ENCODE measurements around the gene LAMA5. TPM values are rescaled to one million over a fixed set of nuclear protein-coding genes. Genes with fewer than 3 reads are reported as not detected.

LAMA5 gene
- total RNA-seq, 4 donors from 2014 or later: 95.2 to 230 (median 139) TPM

DNA sequence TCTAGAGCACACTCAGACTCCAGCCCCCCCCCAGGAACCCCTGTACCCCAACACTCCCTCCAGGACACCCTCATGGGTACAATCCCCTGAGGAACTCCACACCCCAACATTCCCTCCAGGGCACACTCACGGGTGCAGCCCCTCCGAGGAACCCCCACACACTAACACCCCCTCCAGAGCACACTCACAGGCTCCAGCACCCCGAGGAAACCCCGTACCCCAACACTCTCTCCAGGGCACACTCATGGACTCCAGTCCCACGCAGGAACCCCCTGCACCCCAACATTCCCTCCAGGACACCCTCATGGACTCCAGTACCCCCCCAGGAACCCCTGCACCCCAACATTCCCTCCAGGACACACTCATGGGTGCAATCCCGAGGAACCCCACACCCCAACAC, 31.6 kb downstream of the LAMA5 start:
- Histone ChIP-seq H3K36me3 (peaks cover 0 to 88% (median 0%) of the 10 kb centered on the region in 3 donors), H3K27ac (no peak overlapping the region), H3K27me3 (no peaks in the 10 kb centered on the region), H3K4me1 (no peaks in the 10 kb centered on the region), H3K9me3 (no peaks in the 10 kb centered on the region), H3K4me3 (no peak overlapping the region)
- TF ChIP-seq POLR2A (IDR thresholded peaks at IDR 0.05) (no peak), EP300 (IDR thresholded peaks at IDR 0.05) (no peak)
- TF ChIP-seq, protein P1, sequence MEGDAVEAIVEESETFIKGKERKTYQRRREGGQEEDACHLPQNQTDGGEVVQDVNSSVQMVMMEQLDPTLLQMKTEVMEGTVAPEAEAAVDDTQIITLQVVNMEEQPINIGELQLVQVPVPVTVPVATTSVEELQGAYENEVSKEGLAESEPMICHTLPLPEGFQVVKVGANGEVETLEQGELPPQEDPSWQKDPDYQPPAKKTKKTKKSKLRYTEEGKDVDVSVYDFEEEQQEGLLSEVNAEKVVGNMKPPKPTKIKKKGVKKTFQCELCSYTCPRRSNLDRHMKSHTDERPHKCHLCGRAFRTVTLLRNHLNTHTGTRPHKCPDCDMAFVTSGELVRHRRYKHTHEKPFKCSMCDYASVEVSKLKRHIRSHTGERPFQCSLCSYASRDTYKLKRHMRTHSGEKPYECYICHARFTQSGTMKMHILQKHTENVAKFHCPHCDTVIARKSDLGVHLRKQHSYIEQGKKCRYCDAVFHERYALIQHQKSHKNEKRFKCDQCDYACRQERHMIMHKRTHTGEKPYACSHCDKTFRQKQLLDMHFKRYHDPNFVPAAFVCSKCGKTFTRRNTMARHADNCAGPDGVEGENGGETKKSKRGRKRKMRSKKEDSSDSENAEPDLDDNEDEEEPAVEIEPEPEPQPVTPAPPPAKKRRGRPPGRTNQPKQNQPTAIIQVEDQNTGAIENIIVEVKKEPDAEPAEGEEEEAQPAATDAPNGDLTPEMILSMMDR (IDR thresholded peaks at IDR 0.05): no peak
- WGBS, 2 donors: 87 to 90% methylated on average over 6 of the region's 6 CpGs
- no peak for DNase-seq (ENCODE audit: low spot score in 2 of 2)

DNA sequence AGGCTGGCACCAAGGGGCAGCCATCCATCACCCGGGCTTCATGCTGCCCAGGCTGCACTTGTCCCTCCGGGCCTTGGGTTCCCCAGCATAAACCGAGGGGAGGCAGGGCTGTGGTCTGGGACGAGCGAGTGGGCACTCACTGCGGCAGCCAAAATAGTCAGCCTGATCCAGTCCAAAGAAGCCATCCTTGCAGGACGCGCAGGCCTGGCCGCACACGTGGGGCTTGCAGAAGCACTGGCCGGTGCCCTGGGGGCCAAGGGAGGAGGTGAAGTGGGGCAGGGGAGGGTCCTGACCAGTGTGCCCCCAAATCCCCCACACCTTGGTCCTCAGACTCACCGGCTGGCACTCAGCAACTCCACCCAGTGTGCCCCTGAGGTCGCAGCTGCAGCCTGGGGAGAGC, 32.2 kb downstream of the LAMA5 start:
- TF ChIP-seq POLR2A (IDR thresholded peaks at IDR 0.05): no peak
- no peak for TF ChIP-seq EP300 (IDR thresholded peaks at IDR 0.05)
- TF ChIP-seq, protein P1 (IDR thresholded peaks at IDR 0.05): no peak
- no peak for DNase-seq (ENCODE audit: low spot score in 2 of 2)
- Histone ChIP-seq H3K4me1 (no peaks in the 10 kb centered on the region), H3K27ac (no peak overlapping the region), H3K36me3 (peaks cover 0 to 89% (median 0%) of the 10 kb centered on the region in 3 donors), H3K27me3 (no peaks in the 10 kb centered on the region), H3K4me3 (no peak overlapping the region), H3K9me3 (no peaks in the 10 kb centered on the region)
- 86 to 100% methylated on average over 1 to 13 of the region's 13 CpGs for WGBS, 2 donors

DNA sequence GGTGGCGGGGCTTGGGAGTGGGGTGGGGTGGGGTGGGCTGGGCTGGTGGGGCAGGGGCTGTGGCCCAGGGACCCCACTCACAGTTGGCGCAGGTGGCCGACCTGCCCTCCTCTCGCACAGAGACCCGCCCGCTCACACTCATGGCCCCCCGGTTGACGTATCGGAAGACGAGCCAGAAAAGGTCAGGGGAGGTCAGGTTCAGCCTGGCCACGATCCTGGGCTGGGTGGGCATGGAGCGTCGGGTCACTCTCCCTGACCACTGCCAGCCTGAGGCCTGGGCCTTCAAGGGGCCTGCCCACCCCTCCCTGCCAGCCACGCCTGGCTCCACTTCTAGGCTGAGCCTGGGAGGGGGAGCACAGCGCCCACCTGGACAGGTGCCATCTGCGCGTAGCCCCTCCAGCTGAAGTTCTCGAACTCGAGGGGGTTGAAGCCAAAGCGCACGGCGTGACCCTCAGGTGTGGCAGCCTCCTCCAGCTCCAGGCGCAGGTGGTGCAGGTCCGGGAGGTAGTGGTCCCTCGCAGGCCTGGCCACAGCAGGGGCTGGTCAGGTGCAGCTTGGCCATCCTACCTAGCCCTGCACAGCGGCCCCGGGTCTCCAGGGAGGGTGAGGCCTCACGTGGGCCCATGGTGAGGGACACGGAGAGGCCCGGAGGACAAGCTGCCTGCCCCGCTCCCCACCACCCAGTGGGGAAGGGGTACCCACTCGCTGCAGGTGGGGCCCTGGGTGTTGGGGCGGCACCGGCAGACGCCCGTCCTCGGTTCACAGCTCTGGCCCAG, 33.1 kb downstream of the LAMA5 start:
- H3K4me3 ChIP-seq: no peak overlapping the region
- no peak overlapping the region for H3K27ac ChIP-seq
- no peak for DNase-seq (ENCODE audit: low spot score in 2 of 2)
- WGBS, 2 donors: 63 to 78% methylated on average over 7 to 32 of the region's 37 CpGs
- no peaks in the 10 kb centered on the region for H3K27me3 ChIP-seq
- no peaks in the 10 kb centered on the region for H3K4me1 ChIP-seq
- TF ChIP-seq EP300 (IDR thresholded peaks at IDR 0.05) (no peak), POLR2A (IDR thresholded peaks at IDR 0.05) (no peak)
- TF ChIP-seq, protein P1 (IDR thresholded peaks at IDR 0.05): no peak
- H3K9me3 ChIP-seq: no peaks in the 10 kb centered on the region
- peaks cover 0 to 94% (median 0%) of the 10 kb centered on the region in 3 donors for H3K36me3 ChIP-seq

DNA sequence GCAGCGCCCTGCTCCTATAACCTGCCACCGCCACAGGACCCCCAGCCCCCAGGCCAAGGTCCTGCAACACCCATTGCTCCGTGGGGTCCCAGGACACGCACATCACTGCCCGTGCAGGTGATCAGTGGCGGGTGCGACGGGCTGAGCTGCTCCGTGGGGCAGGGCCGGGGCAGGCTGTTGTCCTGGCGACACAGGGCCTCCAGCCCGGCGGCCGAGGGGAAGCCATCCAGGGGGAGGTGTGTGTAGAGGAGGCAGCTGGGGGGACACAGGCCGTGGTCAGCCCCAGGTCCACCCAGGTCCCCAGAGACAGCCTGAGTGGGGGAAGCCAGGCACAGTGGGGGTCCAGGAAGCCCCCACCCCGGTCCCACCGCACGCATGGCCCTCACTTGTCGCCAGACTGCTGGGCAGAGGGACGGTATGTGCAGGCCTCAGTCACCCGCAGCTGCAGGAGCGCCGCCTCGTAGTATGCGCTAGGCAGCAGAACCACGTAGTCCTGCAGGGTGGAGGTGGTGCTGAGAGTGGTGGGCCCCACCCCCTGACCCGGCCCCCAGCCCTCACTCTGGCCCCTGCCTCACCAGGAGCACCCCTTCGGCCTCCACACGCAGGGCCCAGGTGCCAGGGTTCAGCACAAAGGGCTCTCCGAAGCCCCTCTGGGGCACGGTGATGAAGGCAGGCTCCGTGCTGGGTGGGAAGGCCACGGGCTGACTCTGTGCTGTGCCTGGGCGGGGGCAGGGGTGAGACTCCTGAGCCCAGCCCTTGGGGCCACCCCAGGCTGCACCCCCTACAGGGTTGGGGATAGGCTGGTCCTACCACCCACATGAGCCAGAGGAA, 33.9 kb downstream of the LAMA5 start:
- H3K27me3 ChIP-seq: no peaks in the 10 kb centered on the region
- H3K9me3 ChIP-seq: no peaks in the 10 kb centered on the region
- H3K4me1 ChIP-seq: no peaks in the 10 kb centered on the region
- no peak for DNase-seq (ENCODE audit: low spot score in 2 of 2)
- TF ChIP-seq EP300 (IDR thresholded peaks at IDR 0.05): no peak
- no peak for TF ChIP-seq POLR2A (IDR thresholded peaks at IDR 0.05)
- TF ChIP-seq, protein P1 (IDR thresholded peaks at IDR 0.05): no peak
- no peak overlapping the region for H3K4me3 ChIP-seq
- no peak overlapping the region for H3K27ac ChIP-seq
- peaks cover 0 to 98% (median 0%) of the 10 kb centered on the region in 3 donors for H3K36me3 ChIP-seq
- 88 to 91% methylated on average over 16 to 22 of the region's 34 CpGs for WGBS, 2 donors

DNA sequence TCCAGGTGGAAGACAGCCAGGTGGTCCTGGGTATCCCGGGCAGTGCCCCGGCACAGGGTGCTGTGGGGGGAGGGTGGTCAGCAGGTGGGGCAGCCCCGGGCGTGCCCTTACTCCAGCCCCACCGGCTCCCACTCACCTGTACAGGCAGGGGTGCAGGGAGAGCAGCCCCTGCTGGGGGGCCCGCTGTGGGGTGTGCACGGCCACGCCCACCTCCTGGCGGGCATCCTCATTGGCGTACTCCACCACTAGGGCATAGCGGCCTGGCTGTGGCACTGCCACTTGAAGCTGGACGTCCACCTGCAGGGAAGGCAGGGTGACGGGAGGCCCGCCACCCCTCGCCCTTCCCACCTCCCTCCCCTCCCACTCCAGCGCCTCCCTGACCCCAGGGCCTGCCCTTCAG, 34.7 kb downstream of the LAMA5 start:
- TF ChIP-seq EP300 (IDR thresholded peaks at IDR 0.05) (no peak), POLR2A (IDR thresholded peaks at IDR 0.05) (no peak)
- TF ChIP-seq, protein P1 (IDR thresholded peaks at IDR 0.05): no peak
- no peaks in the 10 kb centered on the region for H3K4me1 ChIP-seq
- H3K4me3 ChIP-seq: no peak overlapping the region
- no peaks in the 10 kb centered on the region for H3K27me3 ChIP-seq
- peaks cover 0 to 98% (median 0%) of the 10 kb centered on the region in 3 donors for H3K36me3 ChIP-seq
- H3K9me3 ChIP-seq: no peaks in the 10 kb centered on the region
- DNase-seq (ENCODE audit: low spot score in 2 of 2): no peak
- 86 to 88% methylated on average over 7 to 15 of the region's 16 CpGs for WGBS, 2 donors
- no peak overlapping the region for H3K27ac ChIP-seq
